ENCODE data around the gene CHCHD10.
A peak's percentile ranks its signal among the peaks of the same experiment; 100 is the strongest.

CHCHD10 gene

DNA sequence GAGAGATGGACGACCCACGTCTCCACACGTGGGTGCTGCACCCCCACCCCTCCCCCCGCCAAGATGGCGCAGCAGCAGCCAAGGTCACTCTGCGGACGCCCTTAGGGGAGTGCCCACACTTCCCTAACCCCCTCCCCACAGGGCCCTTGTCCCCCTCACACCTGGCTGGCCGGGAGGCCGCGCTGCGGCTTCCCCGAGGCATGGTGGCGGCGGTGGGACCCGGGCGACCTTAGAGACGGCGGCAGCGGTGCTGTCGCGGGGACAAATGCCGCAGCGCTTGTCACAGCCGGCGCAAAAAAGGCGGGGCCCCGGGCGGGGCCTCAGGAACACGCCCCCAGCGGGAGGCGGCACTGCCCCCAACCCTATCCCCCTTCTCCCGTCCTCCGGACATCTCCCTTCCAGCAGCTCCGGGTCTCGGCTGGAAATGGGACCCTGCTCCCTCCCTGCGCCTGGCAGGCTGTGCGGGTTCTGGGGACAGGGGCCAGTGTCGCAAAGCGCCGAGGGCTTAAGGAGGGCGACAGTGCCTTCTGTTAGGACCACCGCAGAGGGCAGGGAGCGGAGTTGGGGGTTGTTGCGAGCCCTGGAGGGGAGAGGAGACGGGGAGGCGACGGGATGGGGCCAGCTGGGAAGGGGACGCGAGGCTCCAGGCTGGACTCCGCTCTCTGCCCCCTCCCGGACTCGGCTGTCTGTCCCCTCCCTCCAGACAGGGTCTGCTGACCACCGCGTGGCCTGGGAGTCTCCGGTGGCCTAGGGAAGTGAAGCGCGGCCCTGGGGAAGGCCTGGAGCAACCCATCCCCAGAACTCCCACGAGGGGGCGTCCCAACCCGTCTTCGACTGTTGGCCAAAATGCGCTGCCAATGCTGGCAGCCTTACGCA, at the start of gene CHCHD10:
CHCHD10 (minus strand) TSS at position 300 of the 876 bp plus-strand sequence; CDS start at position 202, 98 bp downstream.
- TF ChIP-seq TCF12 (IDR thresholded peaks at IDR 0.05; ENCODE audit: low read depth) = peak; percentile 19; the same call in 1 of the 2 replicates
- peak; percentile 99 for TF ChIP-seq ZBTB7A (IDR thresholded peaks at IDR 0.05; ENCODE audit: low read depth)
- peak; percentile 67 for TF ChIP-seq TAF1 (IDR thresholded peaks at IDR 0.05; ENCODE audit: low read depth)
- TF ChIP-seq YY1 (IDR thresholded peaks at IDR 0.05; ENCODE audit: low read depth) = peak; percentile 91
- TF ChIP-seq, protein P1, sequence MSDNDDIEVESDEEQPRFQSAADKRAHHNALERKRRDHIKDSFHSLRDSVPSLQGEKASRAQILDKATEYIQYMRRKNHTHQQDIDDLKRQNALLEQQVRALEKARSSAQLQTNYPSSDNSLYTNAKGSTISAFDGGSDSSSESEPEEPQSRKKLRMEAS (IDR thresholded peaks at IDR 0.05) = peak; percentile 79
- TF ChIP-seq EP300 (IDR thresholded peaks at IDR 0.05; ENCODE audit: borderline replicate concordance) = no peak
- peak; percentile 26; the same call in 1 of the 2 replicates for TF ChIP-seq NFIC (IDR thresholded peaks at IDR 0.05)
- TF ChIP-seq RAD21 (IDR thresholded peaks at IDR 0.05; ENCODE audit: low read depth) = peak; percentile 64
- TF ChIP-seq TEAD4 (IDR thresholded peaks at IDR 0.05) = no peak

DNA sequence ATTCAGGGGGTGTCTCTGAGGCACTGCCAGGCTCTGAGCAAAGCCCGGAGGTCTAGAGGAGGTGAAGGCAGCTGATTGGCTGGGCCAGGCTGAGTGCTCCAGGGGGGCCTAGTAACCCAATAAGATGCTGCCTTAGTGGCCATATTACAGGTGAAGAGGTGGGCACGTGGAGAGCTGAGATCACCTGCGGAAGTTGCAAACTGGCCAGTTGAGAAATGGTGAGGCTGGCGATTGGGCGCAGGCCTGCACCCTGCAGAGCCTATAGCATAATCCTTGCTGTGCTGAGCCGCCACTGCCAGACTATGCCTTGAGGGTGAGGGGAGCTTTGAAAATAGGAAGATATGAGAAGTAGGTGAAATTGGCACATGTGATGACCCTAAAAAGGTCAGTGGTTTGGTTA, 49.4 kb upstream of the CHCHD10 start:
- TF ChIP-seq, protein P1 (IDR thresholded peaks at IDR 0.05) = no peak
- no peak for TF ChIP-seq YY1 (IDR thresholded peaks at IDR 0.05; ENCODE audit: low read depth)
- TF ChIP-seq TEAD4 (IDR thresholded peaks at IDR 0.05) = no peak
- TF ChIP-seq FOXM1 (IDR thresholded peaks at IDR 0.05; ENCODE audit: borderline replicate concordance, low read depth) = no peak
- TF ChIP-seq, protein P2, sequence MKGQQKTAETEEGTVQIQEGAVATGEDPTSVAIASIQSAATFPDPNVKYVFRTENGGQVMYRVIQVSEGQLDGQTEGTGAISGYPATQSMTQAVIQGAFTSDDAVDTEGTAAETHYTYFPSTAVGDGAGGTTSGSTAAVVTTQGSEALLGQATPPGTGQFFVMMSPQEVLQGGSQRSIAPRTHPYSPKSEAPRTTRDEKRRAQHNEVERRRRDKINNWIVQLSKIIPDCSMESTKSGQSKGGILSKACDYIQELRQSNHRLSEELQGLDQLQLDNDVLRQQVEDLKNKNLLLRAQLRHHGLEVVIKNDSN (IDR thresholded peaks at IDR 0.05) = no peak
- TF ChIP-seq NFIC (IDR thresholded peaks at IDR 0.05) = no peak
- TF ChIP-seq RAD21 (IDR thresholded peaks at IDR 0.05; ENCODE audit: low read depth) = no peak
- no peak for TF ChIP-seq TAF1 (IDR thresholded peaks at IDR 0.05; ENCODE audit: low read depth)
- no peak for TF ChIP-seq ZBTB7A (IDR thresholded peaks at IDR 0.05; ENCODE audit: low read depth)
- no peak for TF ChIP-seq EP300 (IDR thresholded peaks at IDR 0.05; ENCODE audit: borderline replicate concordance)
- TF ChIP-seq TCF12 (IDR thresholded peaks at IDR 0.05; ENCODE audit: low read depth) = no peak
- TF ChIP-seq, protein P3, sequence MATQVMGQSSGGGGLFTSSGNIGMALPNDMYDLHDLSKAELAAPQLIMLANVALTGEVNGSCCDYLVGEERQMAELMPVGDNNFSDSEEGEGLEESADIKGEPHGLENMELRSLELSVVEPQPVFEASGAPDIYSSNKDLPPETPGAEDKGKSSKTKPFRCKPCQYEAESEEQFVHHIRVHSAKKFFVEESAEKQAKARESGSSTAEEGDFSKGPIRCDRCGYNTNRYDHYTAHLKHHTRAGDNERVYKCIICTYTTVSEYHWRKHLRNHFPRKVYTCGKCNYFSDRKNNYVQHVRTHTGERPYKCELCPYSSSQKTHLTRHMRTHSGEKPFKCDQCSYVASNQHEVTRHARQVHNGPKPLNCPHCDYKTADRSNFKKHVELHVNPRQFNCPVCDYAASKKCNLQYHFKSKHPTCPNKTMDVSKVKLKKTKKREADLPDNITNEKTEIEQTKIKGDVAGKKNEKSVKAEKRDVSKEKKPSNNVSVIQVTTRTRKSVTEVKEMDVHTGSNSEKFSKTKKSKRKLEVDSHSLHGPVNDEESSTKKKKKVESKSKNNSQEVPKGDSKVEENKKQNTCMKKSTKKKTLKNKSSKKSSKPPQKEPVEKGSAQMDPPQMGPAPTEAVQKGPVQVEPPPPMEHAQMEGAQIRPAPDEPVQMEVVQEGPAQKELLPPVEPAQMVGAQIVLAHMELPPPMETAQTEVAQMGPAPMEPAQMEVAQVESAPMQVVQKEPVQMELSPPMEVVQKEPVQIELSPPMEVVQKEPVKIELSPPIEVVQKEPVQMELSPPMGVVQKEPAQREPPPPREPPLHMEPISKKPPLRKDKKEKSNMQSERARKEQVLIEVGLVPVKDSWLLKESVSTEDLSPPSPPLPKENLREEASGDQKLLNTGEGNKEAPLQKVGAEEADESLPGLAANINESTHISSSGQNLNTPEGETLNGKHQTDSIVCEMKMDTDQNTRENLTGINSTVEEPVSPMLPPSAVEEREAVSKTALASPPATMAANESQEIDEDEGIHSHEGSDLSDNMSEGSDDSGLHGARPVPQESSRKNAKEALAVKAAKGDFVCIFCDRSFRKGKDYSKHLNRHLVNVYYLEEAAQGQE (IDR thresholded peaks at IDR 0.05; ENCODE audit: low read depth) = no peak
- no peak for TF ChIP-seq CEBPB (IDR thresholded peaks at IDR 0.05)

DNA sequence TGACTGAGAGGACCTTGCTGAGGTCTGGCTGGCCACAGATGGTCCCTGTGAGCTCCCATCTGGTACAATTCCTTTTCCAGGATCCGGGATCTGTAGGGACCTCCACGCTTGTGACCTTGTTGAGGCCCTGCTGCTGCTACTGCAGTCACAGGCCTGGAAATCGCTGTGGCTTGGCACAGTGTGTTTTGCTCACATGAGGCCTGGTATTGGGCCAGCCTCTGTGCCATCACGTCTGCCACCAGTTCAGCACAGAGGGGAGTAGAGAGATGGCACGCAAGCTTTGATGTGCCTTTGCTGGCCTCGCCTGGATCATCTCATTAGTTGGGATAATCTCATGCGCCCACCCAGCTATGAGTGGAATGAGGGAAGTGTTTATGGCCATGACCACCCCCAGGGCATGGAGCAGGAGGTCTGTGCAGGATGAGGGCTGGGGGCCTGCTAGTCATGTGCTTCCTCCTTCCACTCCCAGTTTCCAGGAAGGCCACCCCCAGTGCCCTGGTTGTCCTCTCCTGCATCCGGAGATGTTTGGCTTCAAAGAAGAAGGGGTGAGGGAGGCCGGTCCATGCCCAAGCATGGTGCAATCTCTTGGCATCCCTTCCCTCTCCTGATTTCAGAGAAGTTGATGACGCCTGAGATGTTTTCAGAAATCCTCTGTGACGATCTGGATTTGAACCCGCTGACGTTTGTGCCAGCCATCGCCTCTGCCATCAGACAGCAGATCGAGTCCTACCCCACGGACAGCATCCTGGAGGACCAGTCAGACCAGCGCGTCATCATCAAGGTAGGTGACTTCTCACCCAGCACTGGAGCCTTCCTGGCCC, 48.6 kb upstream of the CHCHD10 start:
- no peak for TF ChIP-seq NFIC (IDR thresholded peaks at IDR 0.05)
- no peak for TF ChIP-seq YY1 (IDR thresholded peaks at IDR 0.05; ENCODE audit: low read depth)
- no peak for TF ChIP-seq EGR1 (IDR thresholded peaks at IDR 0.05)
- TF ChIP-seq TEAD4 (IDR thresholded peaks at IDR 0.05) = no peak

DNA sequence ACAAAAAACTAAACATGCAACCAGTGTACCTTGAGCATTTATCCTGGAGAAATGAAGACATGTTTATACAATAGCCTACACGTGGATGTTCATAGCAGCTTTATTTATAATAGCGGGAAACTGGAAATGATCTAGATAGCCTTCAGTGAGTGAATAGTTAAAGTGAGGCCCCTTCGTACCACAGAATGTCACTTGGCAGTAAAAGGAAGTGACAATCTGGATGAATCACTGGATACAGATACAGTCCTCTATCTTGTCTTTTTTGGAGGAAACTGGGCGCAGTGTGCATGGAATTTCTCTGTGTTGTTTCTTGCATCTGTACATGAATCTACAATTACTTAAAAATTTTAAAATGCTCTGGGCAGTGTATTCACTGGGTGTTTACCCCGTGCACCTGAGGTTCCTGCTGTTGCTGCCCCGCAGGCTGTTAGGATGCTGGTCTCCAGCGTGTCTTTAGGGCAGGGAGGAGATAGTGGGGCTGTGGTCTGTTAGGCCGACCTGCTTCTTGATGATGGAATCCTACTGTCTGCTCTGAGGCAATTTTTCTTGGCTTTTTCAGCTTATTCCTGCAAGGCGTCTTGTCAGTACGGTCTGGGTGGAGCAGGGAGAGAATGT, 47.9 kb upstream of the CHCHD10 start:
- TF ChIP-seq EP300 (IDR thresholded peaks at IDR 0.05; ENCODE audit: borderline replicate concordance) = no peak
- no peak for TF ChIP-seq EGR1 (IDR thresholded peaks at IDR 0.05)
- no peak for TF ChIP-seq TEAD4 (IDR thresholded peaks at IDR 0.05)
- no peak for TF ChIP-seq TCF12 (IDR thresholded peaks at IDR 0.05; ENCODE audit: low read depth)
- TF ChIP-seq, protein P2 (IDR thresholded peaks at IDR 0.05) = no peak
- TF ChIP-seq TAF1 (IDR thresholded peaks at IDR 0.05; ENCODE audit: low read depth) = no peak
- no peak for TF ChIP-seq NFIC (IDR thresholded peaks at IDR 0.05)
- TF ChIP-seq, protein P1 (IDR thresholded peaks at IDR 0.05) = no peak
- no peak for TF ChIP-seq CEBPB (IDR thresholded peaks at IDR 0.05)
- TF ChIP-seq YY1 (IDR thresholded peaks at IDR 0.05; ENCODE audit: low read depth) = no peak
- no peak for TF ChIP-seq FOXM1 (IDR thresholded peaks at IDR 0.05; ENCODE audit: borderline replicate concordance, low read depth)

DNA sequence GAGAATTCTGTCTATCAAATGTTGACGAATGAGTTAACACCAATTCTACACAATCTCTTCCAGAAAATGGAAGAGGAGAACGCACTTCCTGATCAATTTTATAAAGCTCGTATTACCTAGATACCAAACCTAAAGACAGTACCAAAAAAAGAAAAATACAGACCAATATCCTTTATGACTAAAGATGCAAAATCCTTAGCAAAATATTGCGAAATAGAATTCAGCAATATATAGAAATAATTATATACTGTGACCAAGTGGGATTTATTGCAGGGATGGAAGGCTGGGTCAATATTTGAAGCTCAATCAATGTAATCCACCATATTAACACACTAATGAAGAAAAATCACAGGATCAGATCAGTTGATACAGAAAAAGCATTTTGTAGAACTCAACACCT, 44.6 kb upstream of the CHCHD10 start:
- TF ChIP-seq TCF12 (IDR thresholded peaks at IDR 0.05; ENCODE audit: low read depth) = no peak
- 0 out of 2 replicates have a peak, but pooled peaks have one; percentile 29 for TF ChIP-seq CEBPB (IDR thresholded peaks at IDR 0.05)

DNA sequence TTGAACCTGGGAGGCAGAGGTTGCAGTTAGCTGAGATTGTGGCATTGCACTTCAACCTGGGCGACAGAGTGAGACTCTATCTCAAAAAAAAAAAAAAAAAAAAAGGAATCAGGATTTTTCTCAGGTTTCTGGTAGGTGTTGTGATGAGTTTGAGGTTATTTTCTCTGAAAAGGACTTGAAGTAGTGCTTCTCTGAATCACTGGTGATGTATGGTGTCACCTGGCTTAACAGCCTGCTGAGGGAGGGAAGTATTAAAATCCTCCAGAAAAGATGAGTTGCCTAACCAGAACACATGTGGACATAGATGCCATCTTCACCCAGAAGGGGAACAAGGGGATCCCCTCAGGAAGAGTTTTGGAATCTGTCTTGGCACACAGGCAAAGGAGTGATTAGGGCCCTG, 39.1 kb upstream of the CHCHD10 start:
- no peak for TF ChIP-seq TAF1 (IDR thresholded peaks at IDR 0.05; ENCODE audit: low read depth)
- no peak for TF ChIP-seq RAD21 (IDR thresholded peaks at IDR 0.05; ENCODE audit: low read depth)
- no peak for TF ChIP-seq NFIC (IDR thresholded peaks at IDR 0.05)
- no peak for TF ChIP-seq EGR1 (IDR thresholded peaks at IDR 0.05)
- no peak for TF ChIP-seq ZBTB7A (IDR thresholded peaks at IDR 0.05; ENCODE audit: low read depth)
- TF ChIP-seq, protein P3 (IDR thresholded peaks at IDR 0.05; ENCODE audit: low read depth) = no peak
- no peak for TF ChIP-seq FOXM1 (IDR thresholded peaks at IDR 0.05; ENCODE audit: borderline replicate concordance, low read depth)
- no peak for TF ChIP-seq CEBPB (IDR thresholded peaks at IDR 0.05)
- no peak for TF ChIP-seq TEAD4 (IDR thresholded peaks at IDR 0.05)
- TF ChIP-seq, protein P2 (IDR thresholded peaks at IDR 0.05) = no peak
- TF ChIP-seq, protein P1 (IDR thresholded peaks at IDR 0.05) = no peak
- TF ChIP-seq CREB1 (IDR thresholded peaks at IDR 0.05; ENCODE audit: low read depth) = no peak
- no peak for TF ChIP-seq TCF12 (IDR thresholded peaks at IDR 0.05; ENCODE audit: low read depth)
- TF ChIP-seq EP300 (IDR thresholded peaks at IDR 0.05; ENCODE audit: borderline replicate concordance) = no peak
- no peak for TF ChIP-seq YY1 (IDR thresholded peaks at IDR 0.05; ENCODE audit: low read depth)
